GM12892 (cell line): Measurements from ENCODE around the gene STK39.

Source experiments
- POLR2A ChIP-seq: IDR thresholded peaks from 2 replicates; pipeline ENCODE4 v1.6.1; 2011; ENCODE audit warnings: low read depth, low read length, control low read depth
- POLR2AphosphoS5 ChIP-seq: IDR thresholded peaks from 2 replicates; pipeline ENCODE4 v1.6.1; 2011; ENCODE audit warnings: low read depth, low read length, control low read depth
- TAF1 ChIP-seq: IDR thresholded peaks from 2 replicates; pipeline ENCODE4 v1.6.1; 2011; ENCODE audit warnings: low read depth, mild to moderate bottlenecking, control low read depth, low read length, borderline replicate concordance

DNA sequence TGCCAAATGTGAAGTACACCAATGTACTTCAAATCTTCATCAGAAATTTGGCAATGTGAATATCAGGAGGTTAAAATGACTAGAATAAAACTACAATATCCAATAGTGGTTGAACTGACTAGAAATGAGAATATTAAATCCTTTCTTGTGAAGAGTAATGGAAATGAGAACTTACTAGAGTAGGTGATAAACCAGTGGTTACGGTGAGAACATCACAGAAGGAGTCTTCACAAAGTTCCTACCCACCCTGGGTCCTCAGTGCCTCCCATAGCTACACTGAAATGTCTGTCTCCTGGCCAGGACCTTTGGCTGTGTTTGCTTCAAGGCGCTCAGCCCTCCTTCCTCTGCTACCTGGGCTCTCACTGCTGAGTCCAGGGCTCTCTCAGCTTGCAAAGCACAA lies 289.7 kb downstream of the STK39 start:
- TF ChIP-seq POLR2A = no peak
- TF ChIP-seq TAF1 = no peak
- no peak for TF ChIP-seq POLR2AphosphoS5
